Subcutaneous adipose tissue (tissue), 4 donors: ENCODE measurements around the gene ACOX3. TPM values are rescaled to one million over a fixed set of nuclear protein-coding genes. Genes with fewer than 3 reads are reported as not detected.

Experiments used
- total RNA-seq, 4 donors: library from RNA; depleted of rRNA; stranded (reverse); fragments of >200 nt; gene quantifications; one replicate each; pipeline ENCODE4 v1.1.0, GENCODE V29; 2016
- TF ChIP-seq, protein P1 (sequence below): fragments of 450-650 bp; IDR thresholded peaks from one replicate; pipeline ENCODE4 v1.5.1; 2016; ENCODE audit warnings: low read depth, mild to moderate bottlenecking, control low read depth, antibody characterized with exemption, moderate library complexity

Gene ACOX3
- total RNA-seq, 4 donors from 2014 or later: 12.2 to 33.7 (median 17.3) TPM

- TF ChIP-seq, protein P1, sequence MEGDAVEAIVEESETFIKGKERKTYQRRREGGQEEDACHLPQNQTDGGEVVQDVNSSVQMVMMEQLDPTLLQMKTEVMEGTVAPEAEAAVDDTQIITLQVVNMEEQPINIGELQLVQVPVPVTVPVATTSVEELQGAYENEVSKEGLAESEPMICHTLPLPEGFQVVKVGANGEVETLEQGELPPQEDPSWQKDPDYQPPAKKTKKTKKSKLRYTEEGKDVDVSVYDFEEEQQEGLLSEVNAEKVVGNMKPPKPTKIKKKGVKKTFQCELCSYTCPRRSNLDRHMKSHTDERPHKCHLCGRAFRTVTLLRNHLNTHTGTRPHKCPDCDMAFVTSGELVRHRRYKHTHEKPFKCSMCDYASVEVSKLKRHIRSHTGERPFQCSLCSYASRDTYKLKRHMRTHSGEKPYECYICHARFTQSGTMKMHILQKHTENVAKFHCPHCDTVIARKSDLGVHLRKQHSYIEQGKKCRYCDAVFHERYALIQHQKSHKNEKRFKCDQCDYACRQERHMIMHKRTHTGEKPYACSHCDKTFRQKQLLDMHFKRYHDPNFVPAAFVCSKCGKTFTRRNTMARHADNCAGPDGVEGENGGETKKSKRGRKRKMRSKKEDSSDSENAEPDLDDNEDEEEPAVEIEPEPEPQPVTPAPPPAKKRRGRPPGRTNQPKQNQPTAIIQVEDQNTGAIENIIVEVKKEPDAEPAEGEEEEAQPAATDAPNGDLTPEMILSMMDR: no peak
Observed at GRCh38 chr4:8351931-8352367, 88.6 kb downstream of the ACOX3 start.

DNA sequence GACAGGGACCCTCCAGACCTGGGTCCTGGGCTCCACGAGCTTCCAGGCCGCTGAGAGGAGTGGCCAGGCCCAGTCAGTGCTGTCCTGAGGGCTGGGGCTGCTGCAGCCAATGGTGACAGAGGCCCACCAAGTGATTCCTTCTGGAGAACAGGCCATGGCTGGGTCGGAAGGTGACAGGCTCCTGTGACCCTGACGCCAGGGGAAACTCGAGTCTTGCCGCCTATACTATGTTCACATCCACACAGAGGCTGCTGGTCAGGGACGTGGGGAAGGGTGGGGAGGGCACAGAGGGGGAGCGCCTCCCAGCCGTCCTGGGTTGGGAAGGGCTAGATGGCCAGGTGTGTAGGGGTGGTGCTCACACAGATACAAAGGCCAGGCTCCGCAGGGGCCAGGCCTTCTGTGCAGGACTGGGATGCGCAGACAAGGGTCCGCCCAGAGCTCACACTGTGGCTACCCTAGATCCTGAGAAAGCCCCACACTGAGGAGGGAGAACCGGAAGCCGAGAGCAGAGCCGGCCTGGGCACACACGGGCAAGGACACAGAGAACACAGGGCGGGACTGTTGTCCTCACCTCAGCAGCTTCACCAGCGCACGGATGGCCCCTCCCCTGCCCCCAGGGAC, 89.6 kb downstream of the ACOX3 start:
- TF ChIP-seq, protein P1: no peak

DNA sequence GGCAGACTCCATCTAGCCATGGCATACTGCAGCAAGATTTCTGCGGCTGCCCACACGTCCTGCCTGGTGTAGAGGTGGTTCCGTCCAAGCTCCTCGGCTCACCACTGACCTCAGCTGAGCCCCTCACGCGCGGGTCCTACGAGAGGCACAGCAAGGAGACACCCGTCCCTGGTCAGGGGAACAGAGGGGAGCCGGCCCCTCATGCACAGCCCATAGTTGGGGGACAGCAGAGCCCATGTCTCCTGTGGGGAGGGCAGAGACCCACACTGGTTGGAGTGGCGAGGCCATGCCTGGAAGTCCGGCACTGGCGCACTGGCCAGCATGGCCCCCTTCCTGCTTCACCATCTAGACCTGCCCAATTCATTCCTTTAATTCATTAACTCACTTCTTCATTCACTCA, 90.2 kb downstream of the ACOX3 start:
- TF ChIP-seq, protein P1: no peak

- TF ChIP-seq, protein P1: no peak
Observed at GRCh38 chr4:8349664-8350236, 90.8 kb downstream of the ACOX3 start.

- TF ChIP-seq, protein P1: no peak
Observed at GRCh38 chr4:8348071-8348470, 92.5 kb downstream of the ACOX3 start.

GRCh38 chr4:8347660-8348059, 92.9 kb downstream of the ACOX3 start:
- TF ChIP-seq, protein P1: no peak

DNA sequence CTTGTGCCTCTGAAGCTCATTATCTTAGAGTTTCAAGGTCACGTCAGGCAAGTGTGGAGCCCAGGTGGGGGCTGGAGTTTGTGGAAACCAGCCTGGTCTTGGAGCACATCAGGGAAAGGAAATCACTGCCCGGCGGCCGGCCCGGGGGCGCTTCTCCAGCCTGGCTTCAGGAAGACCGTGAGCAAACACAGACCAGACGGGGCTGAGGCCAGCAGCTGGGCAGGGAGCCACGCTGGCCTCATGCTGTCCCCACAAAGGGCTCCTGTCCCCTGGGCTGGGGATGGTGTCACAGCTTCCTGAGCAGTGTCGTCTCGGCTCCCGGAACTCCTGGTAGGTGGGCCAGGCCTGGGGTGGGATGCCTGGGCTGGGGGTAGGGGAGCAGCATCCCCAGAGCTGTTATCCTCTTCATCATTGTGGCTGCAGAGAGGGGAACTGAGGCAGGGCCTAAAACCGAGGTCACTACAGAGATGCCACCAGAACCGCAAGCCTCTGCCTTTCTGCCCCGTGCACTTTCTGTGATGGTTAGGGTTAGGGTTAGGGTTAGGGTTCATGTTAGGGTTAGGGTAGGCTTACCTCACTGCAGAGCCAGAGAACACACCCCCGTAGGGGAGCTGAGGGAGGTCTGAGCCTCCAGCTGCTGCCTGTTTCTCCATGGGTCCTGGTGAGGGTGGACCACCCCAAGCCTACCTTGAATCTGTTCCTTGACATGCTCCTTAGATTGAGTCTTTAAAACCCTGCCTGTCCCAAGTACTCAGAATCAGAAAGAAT, 93.5 kb downstream of the ACOX3 start:
- TF ChIP-seq, protein P1: no peak
